Stimulated activated effector memory CD8-positive, alpha-beta T cell treated with anti-CD3 and anti-CD28 coated beads, Interleukin-12 subunit alpha, Interleukin-12 subunit beta, amount 100 ng/mL, for 72 hours (primary cell): ENCODE results near the gene DOK3.

Source experiments
- ATAC-seq: fragments of 150-1000 bp; cut with Tn5 transposase; 2 replicates; pipeline ENCODE4 v1.10.0; 2021
- DNase-seq, 2 donors: peaks; one replicate each; pipeline ENCODE4 v3.0.0; 2021 to 2022; ENCODE audit warnings: low spot score in 2 of 2
- H3K27ac Mint-ChIP-seq: one replicate; pipeline ENCODE4 v1.8.0; 2022; ENCODE audit warnings: mild to moderate bottlenecking, mixed read lengths
- H3K36me3 Mint-ChIP-seq: one replicate; pipeline ENCODE4 v1.8.0; 2022; ENCODE audit warnings: mild to moderate bottlenecking, mixed read lengths
- H3K4me1 Mint-ChIP-seq: one replicate; pipeline ENCODE4 v1.8.0; 2022; ENCODE audit warnings: mixed read lengths
- H3K4me3 Mint-ChIP-seq: one replicate; pipeline ENCODE4 v1.8.0; 2022; ENCODE audit warnings: mild to moderate bottlenecking, mixed read lengths
- H3K9me3 Mint-ChIP-seq: one replicate; pipeline ENCODE4 v1.8.0; 2022; ENCODE audit warnings: mixed read lengths

DOK3 gene, protein sequence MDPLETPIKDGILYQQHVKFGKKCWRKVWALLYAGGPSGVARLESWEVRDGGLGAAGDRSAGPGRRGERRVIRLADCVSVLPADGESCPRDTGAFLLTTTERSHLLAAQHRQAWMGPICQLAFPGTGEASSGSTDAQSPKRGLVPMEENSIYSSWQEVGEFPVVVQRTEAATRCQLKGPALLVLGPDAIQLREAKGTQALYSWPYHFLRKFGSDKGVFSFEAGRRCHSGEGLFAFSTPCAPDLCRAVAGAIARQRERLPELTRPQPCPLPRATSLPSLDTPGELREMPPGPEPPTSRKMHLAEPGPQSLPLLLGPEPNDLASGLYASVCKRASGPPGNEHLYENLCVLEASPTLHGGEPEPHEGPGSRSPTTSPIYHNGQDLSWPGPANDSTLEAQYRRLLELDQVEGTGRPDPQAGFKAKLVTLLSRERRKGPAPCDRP

DNA sequence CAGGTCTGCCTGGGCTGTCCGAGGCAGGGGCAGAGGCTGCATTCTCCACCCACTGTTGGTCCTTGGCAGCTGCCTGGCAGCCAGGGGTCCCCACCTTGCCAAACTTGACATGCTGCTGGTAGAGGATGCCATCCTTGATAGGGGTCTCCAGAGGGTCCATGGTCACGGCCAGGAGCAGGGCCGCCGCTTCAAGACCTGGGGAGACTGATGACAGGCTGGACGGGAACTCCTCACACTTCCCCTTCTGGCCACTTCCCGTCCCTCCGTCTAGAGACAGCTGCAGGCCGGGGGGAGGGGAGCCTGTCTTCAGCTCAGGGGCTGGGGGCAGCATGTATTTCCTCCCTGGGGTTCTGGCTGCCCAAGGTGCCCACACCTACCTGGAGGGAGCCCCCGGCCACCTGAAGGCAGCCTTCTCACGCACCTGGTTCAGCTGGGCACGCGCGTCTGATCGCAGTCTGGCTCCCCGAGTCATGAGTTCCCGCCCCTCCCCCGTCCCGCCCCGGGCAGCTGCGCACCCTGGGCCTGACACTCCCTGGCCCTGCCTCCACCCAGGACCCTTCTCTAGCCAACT lies at the start of gene DOK3:
Gene DOK3 (minus strand): TSS at position 446 of the 571 bp plus-strand sequence. CDS start 286 bp downstream, at position 160.
- H3K4me1 Mint-ChIP-seq = peaks cover 23% of the 10 kb centered on the region
- H3K27ac Mint-ChIP-seq = peak within 1 kb of the TSS; percentile 56
- DNase-seq (no peak), ATAC-seq (no peak)
- H3K9me3 Mint-ChIP-seq = no peaks in the 10 kb centered on the region
- H3K36me3 Mint-ChIP-seq = peaks cover 55% of the 10 kb centered on the region
- H3K4me3 Mint-ChIP-seq = peak within 1 kb of the TSS; percentile 13

DNA sequence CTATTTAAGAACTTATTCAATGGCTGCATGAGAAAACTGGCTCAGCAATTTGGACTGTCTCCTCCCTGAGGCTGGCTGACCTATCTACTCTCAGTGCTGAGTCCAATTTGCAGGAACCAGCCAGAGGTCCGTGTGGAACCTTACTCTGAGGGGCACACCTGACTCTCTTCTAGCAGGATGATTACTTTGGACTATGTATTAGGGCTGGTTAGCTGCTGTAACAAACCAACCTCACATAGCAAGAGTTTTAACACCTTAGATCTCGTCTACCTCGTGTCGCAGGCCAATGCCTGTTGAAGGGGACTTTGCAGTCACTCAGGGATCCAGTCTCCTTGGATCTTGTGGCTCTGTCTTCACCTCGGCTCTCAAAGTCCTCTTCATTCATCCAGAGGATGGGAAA lies 48.2 kb upstream of the DOK3 start:
- DNase-seq (no peak), ATAC-seq (no peak)
- Mint-ChIP-seq H3K36me3 (peaks cover 3% of the 10 kb centered on the region), H3K27ac (no peak overlapping the region), H3K4me1 (peaks cover 19% of the 10 kb centered on the region), H3K9me3 (no peaks in the 10 kb centered on the region), H3K4me3 (no peak overlapping the region)

DNA sequence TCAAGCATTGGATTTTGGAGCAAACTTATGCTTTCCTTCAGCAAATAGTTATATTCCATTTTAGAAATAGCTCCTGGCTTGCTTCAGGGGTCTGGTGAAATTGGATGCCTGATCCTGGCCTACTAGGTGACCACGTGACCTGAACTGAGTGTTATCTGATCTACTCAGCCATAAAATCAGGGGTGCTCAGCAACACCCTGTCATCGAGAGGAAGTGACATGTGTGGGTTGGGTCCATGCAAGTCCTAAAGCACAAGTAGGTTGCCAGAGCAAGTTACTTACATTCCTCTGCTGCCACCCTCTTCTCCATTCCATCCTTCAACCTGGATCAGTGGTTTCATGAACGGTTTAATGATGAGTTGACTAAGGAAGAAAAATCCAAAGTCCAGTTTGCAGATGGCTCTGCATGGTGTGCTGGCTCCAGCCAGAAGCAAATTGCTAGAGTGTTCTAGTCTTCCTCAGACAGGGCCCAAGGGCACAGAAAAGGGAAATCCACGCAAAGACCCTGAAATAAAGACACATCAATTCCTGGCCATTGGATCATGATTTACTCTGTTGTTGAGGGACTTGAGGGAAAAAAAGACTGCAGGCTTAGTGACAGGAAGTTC lies 47.5 kb upstream of the DOK3 start:
- H3K27ac Mint-ChIP-seq = no peak overlapping the region
- no peak overlapping the region for H3K4me3 Mint-ChIP-seq
- peaks cover 10% of the 10 kb centered on the region for H3K36me3 Mint-ChIP-seq
- DNase-seq = no peak
- H3K9me3 Mint-ChIP-seq = no peaks in the 10 kb centered on the region
- H3K4me1 Mint-ChIP-seq = peaks cover 25% of the 10 kb centered on the region
- no peak for ATAC-seq

DNA sequence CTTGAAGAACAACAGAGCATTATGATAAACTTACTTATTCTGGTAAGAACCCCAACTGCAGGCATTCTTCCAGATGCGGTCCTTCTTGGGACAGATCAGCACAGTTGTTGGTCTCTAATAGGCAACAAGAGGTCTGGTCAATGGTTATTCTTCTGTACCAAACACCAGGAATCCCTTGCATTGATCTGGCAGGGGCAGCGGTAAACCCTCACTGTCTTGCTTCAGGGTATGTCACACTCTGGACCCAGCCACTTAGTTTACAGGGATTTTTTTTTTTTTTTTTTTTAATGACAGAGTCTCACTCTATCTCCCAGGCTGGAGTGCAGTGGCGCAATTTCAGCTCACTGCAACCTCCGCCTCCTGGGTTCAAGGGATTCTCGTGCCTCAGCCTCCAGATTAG lies 46.0 kb upstream of the DOK3 start:
- peaks cover 24% of the 10 kb centered on the region for H3K36me3 Mint-ChIP-seq
- peaks cover 29% of the 10 kb centered on the region for H3K4me1 Mint-ChIP-seq
- DNase-seq (no peak), ATAC-seq (no peak)
- H3K27ac Mint-ChIP-seq = no peak overlapping the region
- H3K4me3 Mint-ChIP-seq = peak overlapping the region; percentile 82
- no peaks in the 10 kb centered on the region for H3K9me3 Mint-ChIP-seq

DNA sequence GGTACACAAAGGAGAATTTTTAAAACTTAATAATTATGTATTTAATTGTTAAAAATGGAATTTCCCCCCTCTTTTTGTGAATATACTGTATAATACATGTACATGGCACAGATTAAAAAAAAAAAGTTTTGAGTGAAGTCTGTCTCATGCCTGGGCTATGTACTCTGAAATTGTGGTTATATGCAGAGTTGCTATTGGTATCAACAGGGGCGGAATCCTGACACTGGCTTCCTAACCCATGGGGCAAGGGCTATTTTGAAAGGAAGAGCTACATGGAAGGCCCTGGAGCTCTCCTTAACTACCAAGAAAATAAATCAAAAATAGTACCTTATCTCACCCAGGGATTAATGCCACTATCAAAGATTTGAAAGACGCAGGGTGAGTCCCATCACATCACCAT lies 45.6 kb upstream of the DOK3 start:
- Mint-ChIP-seq H3K4me3 (peak overlapping the region; percentile 82), H3K9me3 (no peaks in the 10 kb centered on the region), H3K4me1 (peaks cover 29% of the 10 kb centered on the region), H3K36me3 (peaks cover 29% of the 10 kb centered on the region), H3K27ac (peak overlapping the region; percentile 87)
- DNase-seq = no peak
- no peak for ATAC-seq

DNA sequence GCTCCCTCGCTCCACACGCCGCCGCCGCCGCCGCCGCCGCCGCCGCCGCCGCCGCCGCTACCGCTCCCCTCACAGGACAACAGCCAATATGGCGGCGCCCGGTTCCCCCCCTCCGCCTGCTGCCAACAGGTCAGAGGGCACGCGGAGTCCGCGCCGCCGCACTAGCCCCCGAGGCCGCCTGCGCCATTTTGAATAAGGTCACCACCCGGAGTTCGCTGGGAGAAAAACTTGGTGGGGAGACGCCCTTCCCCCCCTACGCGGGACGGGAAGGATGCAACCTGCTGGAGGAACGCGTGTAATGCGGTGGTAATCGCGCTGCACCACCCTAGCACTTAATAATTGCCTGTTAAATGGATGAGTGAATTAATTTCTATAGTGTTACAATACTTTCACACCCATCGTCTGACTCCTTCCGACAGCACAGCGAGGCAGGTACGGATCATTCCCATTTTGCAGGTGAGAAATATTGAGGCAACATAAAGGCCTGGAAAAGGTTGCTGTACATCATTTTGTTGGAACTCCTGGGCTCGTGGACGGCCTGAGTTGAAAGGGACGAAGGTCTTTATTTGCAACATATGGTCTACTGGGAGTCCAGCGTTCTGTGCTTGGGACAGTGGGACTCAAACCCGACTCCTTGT lies 45.0 kb upstream of the DOK3 start, which contains the start of gene FAM193B:
Gene FAM193B (minus strand): TSS at position 90 of the 638 bp plus-strand sequence. CDS start 105 bp downstream, outside the sequence.
- Mint-ChIP-seq H3K27ac (peak within 1 kb of the TSS; percentile 87), H3K4me3 (peak within 1 kb of the TSS; percentile 82), H3K9me3 (no peaks in the 10 kb centered on the region), H3K36me3 (peaks cover 31% of the 10 kb centered on the region), H3K4me1 (peaks cover 29% of the 10 kb centered on the region)
- peak; percentile 98 for ATAC-seq
- peak; percentile 91 to 99 for DNase-seq

DNA sequence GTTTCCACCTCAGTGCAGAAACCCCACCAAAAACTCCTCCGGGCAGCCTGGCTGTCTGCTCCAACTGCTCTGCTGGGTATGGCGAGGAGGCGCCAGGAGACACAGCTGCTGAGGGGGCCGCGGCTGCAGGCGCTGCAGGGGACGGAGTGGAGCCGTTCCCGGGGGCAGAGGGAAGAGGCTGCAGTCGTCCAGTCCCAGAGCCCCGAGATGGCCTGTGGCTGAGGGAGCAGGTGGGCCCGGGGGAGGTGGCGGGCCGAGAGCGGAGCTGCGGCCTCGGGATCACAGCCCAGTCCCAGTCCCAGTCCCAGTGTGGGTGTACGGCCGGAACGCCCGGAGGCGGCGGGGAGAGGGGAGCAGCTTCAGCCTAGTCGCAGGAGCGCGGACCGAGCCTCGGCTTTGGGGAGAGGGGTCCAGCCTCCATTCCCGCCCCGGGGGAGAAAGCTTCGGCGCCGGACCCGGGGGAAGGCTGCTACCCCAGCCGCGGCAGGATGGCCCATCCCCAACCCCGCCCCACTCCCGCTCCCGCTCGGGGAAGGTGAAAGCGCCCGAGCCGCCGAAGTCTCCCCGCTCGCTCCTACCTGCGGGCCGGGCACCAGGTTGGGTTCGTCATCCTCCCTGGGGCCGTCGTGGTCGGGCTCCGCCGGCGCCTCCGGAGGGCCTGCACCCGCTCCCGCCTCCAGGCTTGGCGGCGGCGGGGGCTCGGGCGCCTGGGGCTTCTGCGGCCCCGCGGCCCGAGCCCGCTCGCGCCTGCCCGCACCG lies 44.2 kb upstream of the DOK3 start:
- Mint-ChIP-seq H3K4me1 (peaks cover 29% of the 10 kb centered on the region), H3K36me3 (peaks cover 31% of the 10 kb centered on the region), H3K4me3 (peak overlapping the region; percentile 82), H3K9me3 (no peaks in the 10 kb centered on the region), H3K27ac (peak overlapping the region; percentile 87)
- peak; percentile 30 to 71 for DNase-seq
- peak; percentile 64 for ATAC-seq

DNA sequence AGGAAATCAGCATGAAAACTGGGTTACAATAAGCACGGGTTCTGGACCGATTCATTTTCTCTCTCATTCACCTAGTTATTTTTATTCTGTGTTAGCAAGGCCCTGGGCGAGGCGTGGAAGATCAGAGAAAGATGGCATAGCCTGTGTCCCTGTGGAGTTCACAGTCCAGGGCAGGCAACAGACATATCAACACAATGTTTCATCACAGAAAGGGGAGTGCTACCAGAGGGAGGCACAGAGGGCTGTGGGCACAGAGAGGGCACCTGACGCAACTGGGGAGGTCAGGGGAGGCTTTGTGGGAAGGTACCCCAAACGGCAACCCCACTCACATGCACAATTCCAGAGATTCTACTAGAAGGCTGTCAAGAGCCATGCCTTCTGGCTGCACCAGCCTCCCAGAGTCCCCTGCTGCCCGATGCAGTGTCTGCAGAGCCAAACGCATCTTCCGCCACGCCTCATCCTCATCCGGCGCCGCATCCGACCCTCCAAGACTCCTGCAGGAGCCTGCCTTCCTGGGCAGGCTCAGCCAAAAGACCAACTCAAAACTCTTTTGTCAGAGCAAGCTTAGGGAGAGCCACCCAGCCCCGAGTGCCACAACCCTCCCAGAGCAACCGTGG lies 43.3 kb upstream of the DOK3 start:
- peaks cover 31% of the 10 kb centered on the region for H3K36me3 Mint-ChIP-seq
- peaks cover 29% of the 10 kb centered on the region for H3K4me1 Mint-ChIP-seq
- no peak for DNase-seq

DNA sequence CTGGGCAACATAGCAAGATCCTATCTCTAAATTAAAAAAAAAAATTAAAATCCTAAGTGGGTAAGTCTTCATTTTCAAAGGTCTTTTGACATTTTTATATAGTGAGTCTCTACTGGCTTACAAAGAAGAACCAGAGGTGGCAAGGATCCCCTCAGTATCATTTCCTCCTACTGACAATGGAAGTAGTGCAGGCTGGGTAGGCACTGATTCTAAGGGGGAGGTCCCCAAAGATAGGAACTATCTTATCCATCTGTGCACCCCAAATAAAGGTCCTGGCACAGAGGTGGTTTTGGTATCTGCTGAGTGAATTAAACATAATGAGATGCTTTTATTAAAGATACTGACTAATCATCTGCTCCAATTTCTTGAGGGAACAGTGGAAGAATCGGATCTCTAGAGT lies 40.5 kb upstream of the DOK3 start:
- peaks cover 35% of the 10 kb centered on the region for H3K36me3 Mint-ChIP-seq
- H3K9me3 Mint-ChIP-seq = no peaks in the 10 kb centered on the region
- H3K4me1 Mint-ChIP-seq = peaks cover 36% of the 10 kb centered on the region
- no peak overlapping the region for H3K4me3 Mint-ChIP-seq
- DNase-seq (no peak), ATAC-seq (no peak)
- H3K27ac Mint-ChIP-seq = no peak overlapping the region

More for the DNA sequence above, 43.3 kb upstream of the DOK3 start:
- peak overlapping the region; percentile 82 for H3K4me3 Mint-ChIP-seq
- H3K27ac Mint-ChIP-seq = peak overlapping the region; percentile 76
- no peaks in the 10 kb centered on the region for H3K9me3 Mint-ChIP-seq
- ATAC-seq = no peak

DNA sequence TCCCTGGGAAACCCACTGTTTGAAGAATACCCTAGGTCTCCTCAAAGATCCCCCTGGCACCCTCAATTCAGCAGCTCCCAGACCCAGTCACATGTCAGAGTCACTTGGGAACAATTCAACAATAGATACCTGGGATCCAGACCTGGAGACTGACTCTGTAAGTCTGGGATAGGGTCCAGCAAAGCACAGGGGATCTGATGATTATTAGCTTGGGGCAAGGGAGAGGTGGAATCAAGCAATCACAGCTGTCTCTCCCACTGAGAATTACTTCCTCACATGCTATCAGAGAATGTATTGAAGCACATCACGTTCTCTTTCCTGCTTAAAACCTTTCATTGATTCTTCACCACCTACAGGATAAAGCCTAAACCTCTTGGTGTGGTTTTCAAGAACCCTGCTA lies 38.9 kb upstream of the DOK3 start:
- Mint-ChIP-seq H3K36me3 (peaks cover 35% of the 10 kb centered on the region), H3K4me3 (no peak overlapping the region), H3K4me1 (peaks cover 29% of the 10 kb centered on the region), H3K9me3 (no peaks in the 10 kb centered on the region), H3K27ac (no peak overlapping the region)
- DNase-seq (no peak), ATAC-seq (no peak)

DNA sequence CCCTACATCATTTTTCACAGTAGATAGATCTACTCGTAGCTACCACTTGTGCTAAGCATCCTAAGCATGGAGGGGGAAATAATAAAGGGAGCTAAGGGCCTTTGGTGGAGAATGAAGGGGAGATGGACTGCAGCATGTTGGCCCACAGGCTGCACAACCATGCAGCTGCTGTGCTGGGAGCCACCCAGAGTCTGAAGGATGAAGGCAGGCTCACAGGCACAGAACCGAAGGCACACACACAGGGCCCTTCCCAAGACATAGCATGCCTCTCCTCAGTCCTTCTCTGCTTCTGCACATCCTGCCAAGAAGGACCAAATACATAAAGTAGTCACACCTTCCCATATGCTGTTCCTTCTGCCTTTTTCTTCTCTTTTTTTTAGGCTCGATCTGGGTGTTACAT lies 38.1 kb upstream of the DOK3 start:
- H3K9me3 Mint-ChIP-seq = no peaks in the 10 kb centered on the region
- DNase-seq (no peak), ATAC-seq (no peak)
- peaks cover 24% of the 10 kb centered on the region for H3K4me1 Mint-ChIP-seq
- peak overlapping the region; percentile 6 for H3K27ac Mint-ChIP-seq
- H3K4me3 Mint-ChIP-seq = no peak overlapping the region
- peaks cover 32% of the 10 kb centered on the region for H3K36me3 Mint-ChIP-seq

DNA sequence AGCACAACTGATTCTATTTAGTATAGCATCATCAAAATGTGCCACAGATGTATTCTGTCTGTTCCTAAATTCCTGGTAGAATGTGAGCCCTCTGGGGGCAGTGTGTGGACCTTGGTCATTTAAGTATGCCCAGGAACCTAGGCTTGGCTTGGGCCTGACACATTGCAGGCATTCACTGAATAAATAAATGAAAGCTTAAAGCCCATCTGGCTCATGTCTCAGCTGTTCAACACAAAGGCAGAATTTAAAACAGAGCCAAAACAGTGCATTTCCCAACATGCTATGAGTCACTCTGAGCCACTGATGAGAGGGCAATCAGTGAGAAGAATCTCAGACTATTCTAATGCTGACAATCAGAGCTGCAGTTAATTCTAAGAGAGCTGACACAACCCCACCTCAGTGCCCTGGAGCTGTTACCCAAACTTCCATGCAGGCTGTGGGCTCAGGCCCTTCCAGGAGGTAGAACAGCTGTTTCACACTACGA lies 36.7 kb upstream of the DOK3 start:
- Mint-ChIP-seq H3K4me1 (peaks cover 20% of the 10 kb centered on the region), H3K27ac (peak overlapping the region; percentile 80)

DNA sequence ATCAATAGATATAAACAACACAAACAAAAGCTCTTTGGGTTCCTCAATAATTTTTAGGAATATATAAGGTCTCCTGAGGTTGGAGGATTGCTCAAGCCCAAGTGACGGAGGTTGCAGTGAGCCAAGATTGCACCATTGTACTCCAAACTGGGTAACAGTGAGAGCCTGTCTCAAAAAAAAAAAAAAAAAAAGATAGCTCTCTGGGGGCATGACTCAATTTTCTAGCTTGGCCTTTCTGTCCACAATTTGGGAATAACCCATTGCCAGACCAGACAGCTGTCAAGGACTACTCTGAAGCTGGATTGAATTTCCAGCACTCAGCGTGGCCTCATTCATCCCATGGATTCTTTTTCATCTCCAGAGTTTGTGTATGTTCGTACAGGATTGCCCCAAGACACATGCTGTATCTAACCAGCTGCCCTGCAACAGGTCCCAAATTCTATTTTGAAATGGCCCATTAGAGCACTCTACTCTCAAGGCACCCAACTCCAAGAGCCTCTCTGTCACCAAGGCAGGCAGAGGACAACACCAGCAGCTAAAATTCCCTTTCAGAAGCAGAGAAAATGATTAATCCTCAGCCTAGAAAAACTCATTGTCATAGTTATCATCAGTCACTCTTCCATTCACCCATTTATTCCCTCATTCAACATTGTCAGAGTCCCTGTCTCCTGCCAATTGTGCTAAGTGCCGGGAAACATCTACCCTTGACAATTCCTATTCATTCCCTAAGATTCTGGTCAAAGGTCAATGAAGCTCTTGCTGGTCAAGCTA lies 36.0 kb upstream of the DOK3 start:
- Mint-ChIP-seq H3K4me1 (peaks cover 20% of the 10 kb centered on the region), H3K4me3 (no peak overlapping the region), H3K36me3 (peaks cover 26% of the 10 kb centered on the region), H3K9me3 (no peaks in the 10 kb centered on the region), H3K27ac (no peak overlapping the region)
- no peak for ATAC-seq
- DNase-seq = no peak

More for the DNA sequence above, 36.7 kb upstream of the DOK3 start:
- no peaks in the 10 kb centered on the region for H3K9me3 Mint-ChIP-seq
- no peak overlapping the region for H3K4me3 Mint-ChIP-seq
- no peak for DNase-seq
- peaks cover 28% of the 10 kb centered on the region for H3K36me3 Mint-ChIP-seq
- ATAC-seq = peak; percentile 61
